HepG2 (cell line): ENCODE data around the gene TCAIM. TPM values are rescaled to one million over a fixed set of nuclear protein-coding genes. Genes with fewer than 3 reads are reported as not detected.
"Not testable (repeated sequence)": the region's sequence is repeated elsewhere in the genome, so short reads cannot be mapped to it uniquely, and the experiment has no call there.

Source experiments
- ATAC-seq: fragments of 200-7000 bp; cut with Tn5 transposase; 3 replicates; pipeline ENCODE4 v1.9.1; 2020; ENCODE audit warnings: mild to moderate bottlenecking, moderate library complexity
- BruUV-seq: library from RNA; stranded (reverse); fragments of 400-500 nt; replicated peaks from 2 replicates; lab custom pipeline; 2021; lab: Mats Ljungman, UMichigan
- CTCF ChIA-PET: fragments of 300-600 bp; formaldehyde crosslinking; extraction: SDS; loops from one replicate; lab custom pipeline; 2021; ENCODE audit warnings: low total read pairs, inconsistent platforms, low intra/inter-chr PET ratio; lab: Yijun Ruan, JAX
- POLR2A ChIA-PET: fragments of 350-600 bp; sonication (Branson Sonifier 250); formaldehyde crosslinking; loops from one replicate; lab custom pipeline; 2020; ENCODE audit warnings: antibody characterized with exemption, inconsistent platforms; lab: Yijun Ruan, JAX
- DNase-seq: peaks from one replicate; pipeline ENCODE4 v3.0.0-alpha.2; 2015; ENCODE audit warnings: low spot score
- FAIRE-seq: peaks from 3 replicates; lab custom pipeline; 2011; peaks lifted over from hg19 to GRCh38; lab: Jason Lieb, UNC
- H2AFZ ChIP-seq: one replicate; pipeline ENCODE4 v1.6.1; 2011; ENCODE audit warnings: low read length, inconsistent platforms
- H3K27ac ChIP-seq: fragments of 300-600 bp; 3 replicates; pipeline ENCODE4 v1.8.0; 2011; ENCODE audit warnings: mixed run types, mild to moderate bottlenecking, mixed read lengths, low read length, inconsistent platforms; ENCODE audit not compliant: insufficient read depth; ENCODE audit errors: extremely low read length
- H3K27me3 ChIP-seq, 2 experiments: fragments of 200-600 bp in 1 of 2; 2 replicates in 1 of 2; 3 replicates in 1 of 2; pipeline versions ENCODE4 v1.6.0 to v1.8.0; 2011; ENCODE audit warnings: low read length in 2 of 2, mild to moderate bottlenecking in 2 of 2, moderate library complexity in 2 of 2, inconsistent platforms in 1 of 2; ENCODE audit not compliant: insufficient read depth in 2 of 2, control insufficient read depth in 1 of 2
- H3K36me3 ChIP-seq, 2 experiments: fragments of 200-600 bp in 1 of 2; replicated peaks in 1 of 2; 2 replicates in 1 of 2; 3 replicates in 1 of 2; pipeline versions ENCODE4 v1.5.1 to v1.8.0; 2011; ENCODE audit warnings: low read length in 2 of 2, inconsistent platforms in 1 of 2; ENCODE audit not compliant: insufficient read depth in 2 of 2, control insufficient read depth in 1 of 2
- H3K4me1 ChIP-seq: 2 replicates; pipeline ENCODE4 v1.5.1; 2012; ENCODE audit warnings: low read length, inconsistent platforms; ENCODE audit not compliant: insufficient read depth
- H3K4me2 ChIP-seq: 2 replicates; pipeline ENCODE4 v1.6.0; 2011; ENCODE audit warnings: low read depth, low read length, inconsistent platforms
- H3K4me3 ChIP-seq, 3 experiments: fragments of 200-600 bp in 1 of 3; sonication (generic), shearing (Covaris generic) in 1 of 3; replicated peaks in 1 of 3; 2 replicates each; pipeline ENCODE4 v1.5.1; 2011 to 2016; ENCODE audit warnings: low read length in 3 of 3, inconsistent platforms in 2 of 3, low read depth in 2 of 3, mild to moderate bottlenecking in 2 of 3, control low read depth in 1 of 3, mixed read lengths in 1 of 3; ENCODE audit not compliant: insufficient read depth in 1 of 3
- H3K79me2 ChIP-seq: one replicate; pipeline ENCODE4 v1.6.1; 2011; ENCODE audit warnings: low read length, inconsistent platforms; ENCODE audit not compliant: insufficient read depth
- H3K9ac ChIP-seq: 2 replicates; pipeline ENCODE4 v1.6.0; 2011; ENCODE audit warnings: mild to moderate bottlenecking, low read depth, low read length, inconsistent platforms; ENCODE audit not compliant: insufficient read depth
- H3K9me3 ChIP-seq: 2 replicates; pipeline ENCODE4 v1.5.1; 2012; ENCODE audit warnings: mild to moderate bottlenecking, low read length
- H4K20me1 ChIP-seq: 2 replicates; pipeline ENCODE4 v1.6.0; 2011; ENCODE audit warnings: inconsistent platforms, mild to moderate bottlenecking, low read length, moderate library complexity; ENCODE audit not compliant: insufficient read depth
- ATF6 ChIP-seq: sonication (generic); formaldehyde crosslinking; conservative IDR thresholded peaks from 2 replicates; pipeline ENCODE4 v1.4.0; 2020; ENCODE audit warnings: missing genetic modification reagents
- CEBPB ChIP-seq: IDR thresholded peaks from 2 replicates; pipeline ENCODE4 v1.6.1; 2011; ENCODE audit warnings: low read depth, low read length, improper control_type of control experiment, borderline replicate concordance
- HOXA3 ChIP-seq: sonication (generic); formaldehyde crosslinking; IDR thresholded peaks from 2 replicates; pipeline ENCODE4 v1.5.0; 2020; ENCODE audit warnings: missing genetic modification reagents
- HOXA9 ChIP-seq: sonication (generic); formaldehyde crosslinking; IDR thresholded peaks from 2 replicates; pipeline ENCODE4 v1.8.1; 2022; ENCODE audit warnings: missing genetic modification reagents, mild to moderate bottlenecking, moderate library complexity, borderline replicate concordance
- NR1H2 ChIP-seq: sonication (generic); formaldehyde crosslinking; IDR thresholded peaks from 2 replicates; pipeline ENCODE4 v1.8.1; 2022; ENCODE audit warnings: low read depth, missing genetic modification reagents, borderline replicate concordance
- PAF1 ChIP-seq: IDR thresholded peaks from 2 replicates; pipeline ENCODE4 v1.6.1; 2016; ENCODE audit warnings: missing genetic modification reagents, missing compliant biosample characterization
- RARA ChIP-seq: IDR thresholded peaks from 2 replicates; pipeline ENCODE4 v1.6.1; 2016; ENCODE audit warnings: missing genetic modification reagents, missing compliant biosample characterization
- RBFOX2 ChIP-seq: fragments of 200-400 bp; formaldehyde crosslinking; IDR thresholded peaks from 2 replicates; pipeline ENCODE4 v1.6.1; 2017; ENCODE audit warnings: low read depth, mild to moderate bottlenecking, low read length
- SAP130 ChIP-seq: IDR thresholded peaks from 2 replicates; pipeline ENCODE4 v1.6.1; 2016; ENCODE audit warnings: low read depth
- ZNF12 ChIP-seq: sonication (generic); formaldehyde crosslinking; IDR thresholded peaks from 2 replicates; pipeline ENCODE4 v1.5.0; 2020; ENCODE audit warnings: missing genetic modification reagents
- ZNF383 ChIP-seq: sonication (generic); formaldehyde crosslinking; IDR thresholded peaks from 2 replicates; pipeline ENCODE4 v1.4.0; 2020; ENCODE audit warnings: missing genetic modification reagents, mild to moderate bottlenecking, borderline replicate concordance
- ZNF878 ChIP-seq: sonication (generic); formaldehyde crosslinking; IDR thresholded peaks from 2 replicates; pipeline ENCODE4 v1.8.1; 2023; ENCODE audit warnings: mild to moderate bottlenecking, missing genetic modification reagents, moderate library complexity
- WGBS: methylation state at CpG from one replicate; pipeline ENCODE4 v1.1.6; 2017; ENCODE audit warnings: low lambda C conversion rate; 5-methylcytosine and 5-hydroxymethylcytosine counted together
- in situ Hi-C: cut with HindIII; loops from 2 replicates; pipeline ENCODE4 v1.10.0; 2017; ENCODE audit warnings: low pct_unique_long_range_greater_than_20kb; ENCODE audit not compliant: extremely low pct_ligation_motif_present
- intact Hi-C: fragments of 100-400 bp; cut with micrococcal nuclease; formaldehyde crosslinking; loops from one replicate; pipeline ENCODE4 v1.10.0; 2022; ENCODE audit not compliant: unreplicated experiment
- polyA plus RNA-seq, 8 experiments: library from polyadenylated mRNA; depleted of rRNA in 3 of 8; stranded (reverse) in 7 of 8; unstranded in 1 of 8; fragments of >200 nt; fragmentation: Illumina TruSeq in 4 of 8; extraction: Trizol in 4 of 8; gene quantifications; 2 replicates each; pipeline versions ENCODE4 v1.2.1 to v1.2.3, GENCODE V29; 2011 to 2016; ENCODE audit warnings: low read depth in 4 of 8, missing spikeins in 1 of 8, mixed read lengths in 1 of 8; ENCODE audit not compliant: insufficient read depth in 1 of 8
- total RNA-seq, 5 experiments: library from RNA; depleted of rRNA; stranded (reverse); fragments of >200 nt; fragmentation: Illumina TruSeq; extraction: Trizol; gene quantifications; 2 replicates each; pipeline ENCODE4 v1.2.3, GENCODE V29; 2016; ENCODE audit warnings: low read depth in 1 of 5

TCAIM gene
- total and polyA plus RNA-seq, 2 of the 13 experiments (the other 11 are each of a cell fraction or from before 2014, with no cell fraction given): 16.9 to 22.6 TPM

DNA sequence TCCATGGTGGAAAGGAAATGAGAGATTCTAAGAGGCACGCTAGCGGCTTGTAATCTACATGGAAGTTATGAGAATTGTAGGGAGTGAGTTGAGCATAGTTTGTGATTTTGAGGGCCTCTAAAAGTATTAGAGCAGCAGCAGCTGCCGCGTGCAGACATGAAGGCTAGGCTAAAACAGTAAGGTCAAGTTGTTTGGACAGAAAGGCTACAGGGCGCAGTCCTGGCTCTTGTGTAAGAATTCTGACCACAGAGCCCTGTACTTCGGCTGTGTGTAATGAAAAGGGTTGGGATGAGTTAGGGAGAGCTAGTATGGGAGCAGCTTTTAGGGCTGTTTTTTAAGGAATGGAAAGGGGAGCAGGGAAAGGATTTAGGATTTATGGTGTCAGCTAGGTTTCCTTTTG lies 8.0 kb downstream of the TCAIM start:
- H2AFZ ChIP-seq, H3K36me3 ChIP-seq, H4K20me1 ChIP-seq, FAIRE-seq, H3K27ac ChIP-seq, BruUV-seq, ATAC-seq, H3K4me3 ChIP-seq, CTCF ChIA-PET, H3K79me2 ChIP-seq, in situ Hi-C loops, H3K9me3 ChIP-seq, intact Hi-C loops, H3K9ac ChIP-seq, H3K27me3 ChIP-seq: not testable (repeated sequence)
- POLR2A ChIA-PET: interaction anchor here (0.9 to 1.4 kb wide), 3 partner anchors 8 to 17 kb away, joined by 3 to 5 read pairs (median 5); partner anchors contain the start of gene TCAIM
- Histone ChIP-seq H3K4me2 (0 out of 2 replicates have a peak overlapping the region, but pooled peaks have one; percentile 0), H3K4me1 (peaks cover 34% of the 10 kb centered on the region)
- TF ChIP-seq ZNF12 (CRISPR knock-in tag) (0 out of 2 replicates have a peak, but pooled peaks have one; percentile 38), SAP130 (0 out of 2 replicates have a peak, but pooled peaks have one; percentile 18), HOXA3 (CRISPR knock-in tag) (0 out of 2 replicates have a peak, but pooled peaks have one; percentile 33), RARA (0 out of 2 replicates have a peak, but pooled peaks have one; percentile 17), CEBPB (peak; percentile 11; the same call in 1 of the 2 replicates)
- peak; percentile 28 for DNase-seq
- WGBS: 50% methylated on average over 6 of the region's 6 CpGs

DNA sequence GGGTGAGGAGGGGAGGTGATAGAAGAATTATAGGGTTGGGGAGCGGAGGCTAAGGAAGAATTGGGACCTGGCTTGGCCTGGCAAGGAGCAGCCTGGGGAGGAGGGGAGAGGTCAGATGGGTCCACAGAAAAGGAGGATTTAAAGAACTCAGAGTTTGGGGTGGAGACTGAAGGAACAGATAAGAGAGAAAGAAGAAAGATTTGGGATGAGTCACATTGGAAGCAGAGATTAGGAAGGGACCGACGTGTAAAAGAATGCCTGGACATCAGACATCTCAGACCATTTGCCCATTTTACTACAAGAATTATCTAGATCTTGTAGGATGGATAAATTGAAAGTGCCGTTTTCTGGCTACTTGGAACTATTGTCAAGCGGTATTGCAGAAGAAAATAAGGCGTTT lies 10.4 kb downstream of the TCAIM start:
- Histone ChIP-seq H3K4me2 (no peak overlapping the region), H3K36me3 (no peaks in the 10 kb centered on the region), H3K79me2 (peaks cover 5% of the 10 kb centered on the region), H3K4me1 (peaks cover 40% of the 10 kb centered on the region), H3K27me3 (no peaks in the 10 kb centered on the region), H3K9me3 (no peaks in the 10 kb centered on the region), H3K9ac (no peak overlapping the region), H2AFZ (no peak overlapping the region), H3K4me3 (no peak overlapping the region), H4K20me1 (no peaks in the 10 kb centered on the region), H3K27ac (no peak overlapping the region)
- WGBS: 97% methylated on average over 6 of the region's 6 CpGs
- ATAC-seq: no peak
- no peak for FAIRE-seq
- intact Hi-C loops: no loop called here
- no peak for DNase-seq
- ChIA-PET POLR2A (no interaction called here), CTCF (no interaction called here)
- TF ChIP-seq HOXA9 (CRISPR knock-in tag): no peak
- TF ChIP-seq PAF1 (CRISPR knock-in tag): no peak
- no peak for TF ChIP-seq ZNF878 (CRISPR knock-in tag)
- TF ChIP-seq ZNF383 (CRISPR knock-in tag): no peak
- TF ChIP-seq ATF6 (CRISPR knock-in tag): no peak
- no peak for TF ChIP-seq NR1H2
- no peak for TF ChIP-seq RBFOX2
- in situ Hi-C loops: no loop called here
- BruUV-seq: no TSS peak
